GM18502 (cell line): ENCODE data around the gene HES5.
"Not testable (repeated sequence)": the region's sequence is repeated elsewhere in the genome, so short reads cannot be mapped to it uniquely, and the experiment has no call there.

Experiments
- ATAC-seq: cut with Tn5 transposase; IDR thresholded peaks from one replicate; pipeline ENCODE4 v1.9.1; 2021; ENCODE audit warnings: mild to moderate bottlenecking; ENCODE audit not compliant: unreplicated experiment, poor library complexity

Gene HES5

GRCh38 chr1:2549367-2550029 is 19.4 kb upstream of the HES5 start:
- ATAC-seq = not testable (repeated sequence)

GRCh38 chr1:2548068-2548589 is 18.1 kb upstream of the HES5 start:
- ATAC-seq = peak; percentile 18

- ATAC-seq = no peak
These were observed 17.4 kb upstream of the HES5 start for GRCh38 chr1:2547210-2548067.

GRCh38 chr1:2546515-2547209 is 16.6 kb upstream of the HES5 start:
- peak; percentile 42 for ATAC-seq

- peak; percentile 42 for ATAC-seq
These were observed 15.9 kb upstream of the HES5 start for GRCh38 chr1:2545754-2546514.

- ATAC-seq = no peak
These were observed 15.0 kb upstream of the HES5 start for GRCh38 chr1:2544875-2545640.

- ATAC-seq = no peak
These were observed 14.2 kb upstream of the HES5 start for GRCh38 chr1:2544093-2544874.

- ATAC-seq = no peak
These were observed 13.6 kb upstream of the HES5 start for GRCh38 chr1:2543543-2544092.

GRCh38 chr1:2542246-2542915 is 12.3 kb upstream of the HES5 start:
- no peak for ATAC-seq

GRCh38 chr1:2541619-2542245 is 11.7 kb upstream of the HES5 start:
- ATAC-seq = no peak

- no peak for ATAC-seq
These were observed 10.9 kb upstream of the HES5 start for GRCh38 chr1:2540816-2541492.

- ATAC-seq = no peak
These were observed 9.3 kb upstream of the HES5 start for GRCh38 chr1:2539312-2539907.

- ATAC-seq = no peak
These were observed 8.8 kb upstream of the HES5 start for GRCh38 chr1:2538872-2539271.

- ATAC-seq = no peak
These were observed 8.3 kb upstream of the HES5 start for GRCh38 chr1:2538376-2538775.

GRCh38 chr1:2537784-2538115 is 7.7 kb upstream of the HES5 start:
- ATAC-seq = no peak

- ATAC-seq = no peak
These were observed 5.9 kb upstream of the HES5 start for GRCh38 chr1:2535981-2536380.

- ATAC-seq = no peak
These were observed 5.4 kb upstream of the HES5 start for GRCh38 chr1:2535455-2535854.
